Panc1 (cell line): ENCODE results near the gene BRF1.

Source experiments
- REST ChIP-seq, 2 experiments: IDR thresholded peaks; 2 replicates each; pipeline ENCODE4 v1.6.1; 2011 to 2012; ENCODE audit warnings: low read depth in 2 of 2, control low read depth in 1 of 2, low read length in 1 of 2, mild to moderate bottlenecking in 1 of 2, moderate library complexity in 1 of 2; ENCODE audit not compliant: insufficient read depth in 1 of 2
- SIN3A ChIP-seq: IDR thresholded peaks from 2 replicates; pipeline ENCODE4 v1.6.1; 2012; ENCODE audit warnings: low read depth, mild to moderate bottlenecking, low read length, moderate library complexity, borderline replicate concordance; ENCODE audit not compliant: insufficient read depth

- TF ChIP-seq REST (IDR thresholded peaks at IDR 0.05; ENCODE audit: insufficient read depth in 1 of 2, low read depth in 2 of 2, low read length in 1 of 2) (no peak), SIN3A (no peak)
Observed at GRCh38 chr14:105192866-105193731, 107.7 kb downstream of the BRF1 start.
